IMR-90 (cell line): ENCODE data around the gene SDK1. TPM values are rescaled to one million over a fixed set of nuclear protein-coding genes. Genes with fewer than 3 reads are reported as not detected.

ENCODE experiments used
- ATAC-seq: fragments of 200-7000 bp; cut with Tn5 transposase; 2 replicates; pipeline ENCODE4 v1.9.1; 2020; ENCODE audit warnings: low read depth, mild to moderate bottlenecking, moderate library complexity
- BruUV-seq: library from RNA; stranded (reverse); fragments of 400-500 nt; replicated peaks from 2 replicates; lab custom pipeline; 2021; lab: Mats Ljungman, UMichigan
- CTCF ChIA-PET: fragments of 300-600 bp; formaldehyde crosslinking; extraction: SDS; loops from one replicate; lab custom pipeline; 2021; ENCODE audit warnings: antibody characterized with exemption; lab: Yijun Ruan, JAX
- POLR2A ChIA-PET: fragments of 300-600 bp; sonication (Branson Sonifier 250); formaldehyde crosslinking; loops from one replicate; lab custom pipeline; 2022; ENCODE audit warnings: antibody characterized with exemption; ENCODE audit not compliant: unreplicated experiment; lab: Charles Lee
- DNase-seq: peaks from one replicate; pipeline ENCODE4 v3.0.0; 2013
- H2AFZ ChIP-seq: replicated peaks from 2 replicates; pipeline ENCODE3; 2013; ENCODE audit warnings: low read length, mild to moderate bottlenecking; ENCODE audit not compliant: poor library complexity
- H2AK5ac ChIP-seq: 2 replicates; pipeline ENCODE4 v1.6.1; 2013; ENCODE audit warnings: low read depth, low read length, inconsistent platforms
- H2AK9ac ChIP-seq: replicated peaks from 2 replicates; pipeline ENCODE3; 2013; ENCODE audit warnings: mild to moderate bottlenecking, low read depth, low read length, moderate library complexity; ENCODE audit not compliant: poor library complexity
- H2BK120ac ChIP-seq: 2 replicates; pipeline ENCODE4 v1.6.1; 2013; ENCODE audit warnings: low read depth, low read length, inconsistent platforms
- H2BK15ac ChIP-seq: 3 replicates; pipeline ENCODE4 v1.6.1; 2013; ENCODE audit warnings: low read depth, low read length, inconsistent platforms
- H2BK20ac ChIP-seq: 2 replicates; pipeline ENCODE4 v1.6.1; 2013; ENCODE audit warnings: low read depth, mild to moderate bottlenecking, inconsistent platforms, low read length, moderate library complexity
- H2BK5ac ChIP-seq: 2 replicates; pipeline ENCODE4 v1.6.1; 2013; ENCODE audit warnings: mild to moderate bottlenecking, low read depth, low read length, inconsistent platforms; ENCODE audit not compliant: poor library complexity, severe bottlenecking
- H3K14ac ChIP-seq: replicated peaks from 2 replicates; pipeline ENCODE4 v1.6.1; 2013; ENCODE audit warnings: low read depth, low read length, inconsistent platforms
- H3K18ac ChIP-seq: 2 replicates; pipeline ENCODE4 v1.6.1; 2013; ENCODE audit warnings: low read depth, low read length, control low read depth
- H3K23ac ChIP-seq: 2 replicates; pipeline ENCODE4 v1.6.1; 2013; ENCODE audit warnings: low read depth, low read length, inconsistent platforms
- H3K27ac ChIP-seq: 2 replicates; pipeline ENCODE4 v1.5.1; 2013; ENCODE audit warnings: mild to moderate bottlenecking, control low read depth, low read length; ENCODE audit not compliant: insufficient read depth
- H3K27me3 ChIP-seq: 2 replicates; pipeline ENCODE4 v1.6.1; 2013; ENCODE audit warnings: low read length; ENCODE audit not compliant: control insufficient read depth, insufficient read depth
- H3K36me3 ChIP-seq: 2 replicates; pipeline ENCODE4 v1.6.1; 2013; ENCODE audit warnings: low read length, mixed read lengths; ENCODE audit not compliant: control insufficient read depth, insufficient read depth
- H3K4ac ChIP-seq: 2 replicates; pipeline ENCODE4 v1.6.1; 2013; ENCODE audit warnings: low read depth, low read length, inconsistent platforms
- H3K4me1 ChIP-seq: 2 replicates; pipeline ENCODE4 v1.6.1; 2013; ENCODE audit warnings: low read length, mixed read lengths; ENCODE audit not compliant: control insufficient read depth, insufficient read depth
- H3K4me2 ChIP-seq: 2 replicates; pipeline ENCODE4 v1.6.1; 2013; ENCODE audit warnings: low read depth, mild to moderate bottlenecking, control low read depth, low read length, moderate library complexity
- H3K4me3 ChIP-seq: 2 replicates; pipeline ENCODE4 v1.5.1; 2013; ENCODE audit warnings: low read depth, mild to moderate bottlenecking, control low read depth, low read length, moderate library complexity; ENCODE audit not compliant: insufficient read depth
- H3K56ac ChIP-seq: 2 replicates; pipeline ENCODE4 v1.6.1; 2013; ENCODE audit warnings: low read length, inconsistent platforms; ENCODE audit not compliant: insufficient read depth; ENCODE audit errors: extremely low read depth
- H3K79me1 ChIP-seq, 2 experiments: 2 replicates each; pipeline ENCODE4 v1.6.1; 2013; ENCODE audit warnings: low read length in 2 of 2, inconsistent platforms in 1 of 2, low read depth in 1 of 2
- H3K9ac ChIP-seq: 2 replicates; pipeline ENCODE4 v1.6.1; 2013; ENCODE audit warnings: low read depth, low read length, control low read depth
- H3K9me1 ChIP-seq: 2 replicates; pipeline ENCODE4 v1.6.1; 2013; ENCODE audit warnings: low read length, inconsistent platforms; ENCODE audit not compliant: insufficient read depth
- H3K9me3 ChIP-seq: 2 replicates; pipeline ENCODE4 v1.6.1; 2013; ENCODE audit warnings: low read length; ENCODE audit not compliant: control insufficient read depth, insufficient read depth
- H4K20me1 ChIP-seq: 2 replicates; pipeline ENCODE4 v1.6.1; 2013; ENCODE audit warnings: low read length, inconsistent platforms; ENCODE audit not compliant: insufficient read depth
- H4K5ac ChIP-seq: 2 replicates; pipeline ENCODE4 v1.6.1; 2013; ENCODE audit warnings: mild to moderate bottlenecking, low read depth, low read length, control low read depth
- H4K8ac ChIP-seq, 2 experiments: 2 replicates each; pipeline ENCODE4 v1.6.1; 2013; ENCODE audit warnings: low read depth in 2 of 2, low read length in 2 of 2, control low read depth in 1 of 2, inconsistent platforms in 1 of 2
- H4K91ac ChIP-seq: 2 replicates; pipeline ENCODE4 v1.6.1; 2013; ENCODE audit warnings: low read depth, low read length, inconsistent platforms; ENCODE audit not compliant: insufficient read depth
- BHLHE40 ChIP-seq: fragments of 150-350 bp; IDR thresholded peaks from 2 replicates; pipeline ENCODE4 v1.6.1; 2016; ENCODE audit warnings: mild to moderate bottlenecking, low read depth, low read length
- CEBPB ChIP-seq: IDR thresholded peaks from 2 replicates; pipeline ENCODE4 v1.6.1; 2012; ENCODE audit warnings: low read depth, low read length, improper control_type of control experiment
- CHD1 ChIP-seq: IDR thresholded peaks from 2 replicates; pipeline ENCODE4 v1.6.1; 2012; ENCODE audit warnings: low read depth, low read length, improper control_type of control experiment
- CTCF ChIP-seq: conservative IDR thresholded peaks from 2 replicates; pipeline ENCODE4 v1.5.1; 2012; ENCODE audit warnings: mild to moderate bottlenecking, low read depth, low read length, improper control_type of control experiment
- ELK1 ChIP-seq: fragments of 150-350 bp; IDR thresholded peaks from 2 replicates; pipeline ENCODE4 v1.6.1; 2016; ENCODE audit warnings: low read depth, mild to moderate bottlenecking, low read length, moderate library complexity, borderline replicate concordance
- FOS ChIP-seq: fragments of 150-350 bp; IDR thresholded peaks from 2 replicates; pipeline ENCODE4 v1.6.1; 2016; ENCODE audit warnings: low read depth, low read length
- MAFK ChIP-seq: IDR thresholded peaks from 2 replicates; pipeline ENCODE4 v1.6.1; 2012; ENCODE audit warnings: low read depth, low read length, improper control_type of control experiment
- MAZ ChIP-seq: IDR thresholded peaks from 2 replicates; pipeline ENCODE4 v1.6.1; 2012; ENCODE audit warnings: low read depth, mild to moderate bottlenecking, low read length, improper control_type of control experiment, moderate library complexity, borderline replicate concordance
- MXI1 ChIP-seq: IDR thresholded peaks from 2 replicates; pipeline ENCODE4 v1.6.1; 2012; ENCODE audit warnings: low read depth, mild to moderate bottlenecking, low read length, moderate library complexity, borderline replicate concordance
- NFE2L2 ChIP-seq: fragments of 150-350 bp; IDR thresholded peaks from 2 replicates; pipeline ENCODE4 v1.6.1; 2016; ENCODE audit warnings: low read depth, mild to moderate bottlenecking, low read length
- POLR2A ChIP-seq: IDR thresholded peaks from 2 replicates; pipeline ENCODE4 v1.6.1; 2012; ENCODE audit warnings: mild to moderate bottlenecking, low read depth, low read length
- RAD21 ChIP-seq: IDR thresholded peaks from 2 replicates; pipeline ENCODE4 v1.6.1; 2012; ENCODE audit warnings: low read length, improper control_type of control experiment
- RCOR1 ChIP-seq: IDR thresholded peaks from 2 replicates; pipeline ENCODE4 v1.6.1; 2012; ENCODE audit warnings: mild to moderate bottlenecking, low read length, improper control_type of control experiment; ENCODE audit not compliant: insufficient replicate concordance
- RFX5 ChIP-seq: IDR thresholded peaks from 2 replicates; pipeline ENCODE4 v1.8.0; 2012; ENCODE audit warnings: low read depth, mild to moderate bottlenecking, low read length, moderate library complexity
- SMC3 ChIP-seq: fragments of 150-350 bp; IDR thresholded peaks from 2 replicates; pipeline ENCODE4 v1.6.1; 2016; ENCODE audit warnings: low read depth, mild to moderate bottlenecking, antibody characterized with exemption, low read length, moderate library complexity
- USF2 ChIP-seq: fragments of 150-350 bp; IDR thresholded peaks from 2 replicates; pipeline ENCODE4 v1.6.1; 2017; ENCODE audit warnings: mild to moderate bottlenecking, antibody characterized with exemption, low read length, low read depth
- WGBS, 2 experiments: methylation state at CpG; one replicate each; pipeline versions ENCODE4 v1.1.5 to v1.1.7; 2013; ENCODE audit warnings: missing lambda C conversion rate in 2 of 2; ENCODE audit not compliant: insufficient read length in 1 of 2; ENCODE audit errors: extremely low coverage in 2 of 2; 5-methylcytosine and 5-hydroxymethylcytosine counted together
- dilution Hi-C: fragments of 300-500 bp; cut with HindIII; formaldehyde crosslinking; loops from one replicate; pipeline ENCODE4 v1.14.3; 2018; ENCODE audit warnings: low sequenced_read_pairs; ENCODE audit not compliant: unreplicated experiment
- in situ Hi-C: fragments of 300-500 bp; cut with MboI; formaldehyde crosslinking; loops from 3 replicates; pipeline ENCODE4 v1.14.3; 2019; ENCODE audit warnings: low sequenced_read_pairs, inconsistent platforms, mixed read lengths
- intact Hi-C: fragments of 100-400 bp; cut with micrococcal nuclease; formaldehyde crosslinking; loops from 2 replicates; pipeline ENCODE4 v1.10.0; 2022
- polyA plus RNA-seq, 3 experiments: library from polyadenylated mRNA; depleted of rRNA; stranded (reverse); fragments of >200 nt; gene quantifications; 2 replicates each; pipeline ENCODE4 v1.2.3, GENCODE V29; 2012; ENCODE audit warnings: low replicate concordance in 1 of 3
- total RNA-seq: library from RNA; depleted of rRNA; stranded (reverse); fragments of >200 nt; gene quantifications from 2 replicates; pipeline ENCODE4 v1.2.3, GENCODE V29; 2012

SDK1 gene
- total and polyA plus RNA-seq, 2 of the 4 experiments (the other 2 are of a cell fraction), result 1.5 to 1.6 TPM

GRCh38 chr7:3739983-3740382 lies 438.9 kb downstream of the SDK1 start:
- Histone ChIP-seq H2AK9ac (no peak overlapping the region), H2BK15ac (no peak overlapping the region), H3K14ac (no peak overlapping the region), H3K18ac (no peak overlapping the region), H3K9ac (no peak overlapping the region), H2AK5ac (no peak overlapping the region), H3K27me3 (no peaks in the 10 kb centered on the region), H4K8ac (no peak overlapping the region), H3K4ac (no peak overlapping the region), H3K36me3 (no peaks in the 10 kb centered on the region), H4K5ac (no peak overlapping the region), H3K4me2 (no peak overlapping the region), H3K23ac (no peak overlapping the region), H2BK5ac (no peak overlapping the region), H3K56ac (no peak overlapping the region), H3K27ac (no peak overlapping the region), H2AFZ (no peak overlapping the region), H4K91ac (no peak overlapping the region), H2BK20ac (no peak overlapping the region), H3K79me1 (no peaks in the 10 kb centered on the region), H3K9me3 (peaks cover 15% of the 10 kb centered on the region), H3K9me1 (no peaks in the 10 kb centered on the region), H3K4me3 (no peak overlapping the region), H3K4me1 (no peaks in the 10 kb centered on the region), H2BK120ac (no peak overlapping the region), H4K20me1 (no peaks in the 10 kb centered on the region)
- dilution Hi-C loops, result no loop called here
- ATAC-seq (no peak), DNase-seq (no peak)
- in situ Hi-C loops, result no loop called here
- ChIA-PET POLR2A (no interaction called here), CTCF (no interaction called here)
- BruUV-seq, result no TSS peak
- WGBS, 2 experiments, result no CpG with 5 or more reads among the region's 2 CpGs
- intact Hi-C loops, result no loop called here
- no peak for TF ChIP-seq SMC3
- no peak for TF ChIP-seq ELK1
- no peak for TF ChIP-seq RAD21
- no peak for TF ChIP-seq CEBPB
- TF ChIP-seq MAFK, result no peak
- TF ChIP-seq RFX5, result no peak
- no peak for TF ChIP-seq CTCF
- TF ChIP-seq RCOR1, result no peak
- TF ChIP-seq USF2, result no peak
- no peak for TF ChIP-seq MAZ
- TF ChIP-seq BHLHE40, result no peak
- TF ChIP-seq FOS, result no peak
- TF ChIP-seq NFE2L2, result no peak
- TF ChIP-seq MXI1, result no peak
- no peak for TF ChIP-seq CHD1
- TF ChIP-seq POLR2A, result no peak
